Femur (tissue), 1 donor: ENCODE data around the gene HAND1.

Experiments used
- DNase-seq: peaks from one replicate; pipeline ENCODE4 v3.0.0-alpha.2; 2017

Gene HAND1

DNA sequence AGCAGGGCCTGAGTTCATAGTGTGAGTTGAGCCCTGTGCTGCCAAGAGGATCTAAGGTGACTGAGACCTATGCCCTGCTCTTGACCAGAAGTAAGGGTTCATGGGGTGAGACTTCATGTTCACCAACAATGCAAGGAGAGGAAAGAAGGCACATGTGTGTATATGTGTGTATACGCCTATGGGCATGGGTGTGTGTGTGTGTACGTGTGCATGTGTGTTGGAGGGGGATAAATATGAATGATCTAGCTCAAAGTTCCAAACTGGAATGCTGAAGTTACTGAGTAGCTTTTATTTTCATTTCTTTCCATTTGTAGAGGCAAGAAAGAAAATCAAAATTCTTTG is 25.6 kb upstream of the HAND1 start:
- no peak for DNase-seq

DNA sequence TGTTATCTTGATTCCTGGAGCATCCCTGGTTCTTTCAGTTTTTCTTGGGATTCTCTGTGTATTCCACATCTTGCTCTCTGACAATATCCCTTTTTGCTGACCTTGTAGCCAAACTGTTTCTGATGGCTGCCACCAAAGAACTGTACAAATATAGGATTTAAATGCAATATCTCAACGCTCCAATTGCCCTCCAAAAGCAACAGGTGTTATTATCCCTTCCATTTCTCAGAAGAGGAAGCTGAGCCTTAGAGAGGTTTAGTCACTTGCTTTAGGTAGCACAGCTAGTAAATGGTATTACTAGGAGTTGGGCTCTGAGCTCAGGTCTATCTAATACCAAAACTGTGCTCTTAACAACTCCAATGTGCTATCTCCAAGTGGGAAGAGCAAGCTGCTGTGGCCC is 24.2 kb upstream of the HAND1 start:
- DNase-seq: no peak

DNA sequence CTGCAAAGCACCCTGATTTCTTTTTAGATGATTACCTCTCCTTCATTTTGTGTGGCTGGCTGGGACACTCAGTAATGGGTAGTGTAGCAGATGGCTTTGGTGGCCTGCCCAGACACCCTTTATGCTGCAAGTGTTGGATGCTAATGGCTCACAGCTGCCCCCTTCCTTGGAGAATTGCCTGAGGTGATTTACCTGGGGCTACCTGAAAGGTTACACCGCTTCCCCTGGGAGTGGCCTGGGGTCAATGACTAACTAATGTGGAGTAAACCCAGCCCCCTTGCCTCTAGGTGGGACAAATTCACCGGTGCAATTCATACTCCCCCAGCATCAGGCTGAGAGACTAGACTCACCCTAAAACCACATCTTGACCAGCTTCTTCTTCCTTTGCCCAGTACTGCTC is 23.5 kb upstream of the HAND1 start:
- DNase-seq: no peak

DNA sequence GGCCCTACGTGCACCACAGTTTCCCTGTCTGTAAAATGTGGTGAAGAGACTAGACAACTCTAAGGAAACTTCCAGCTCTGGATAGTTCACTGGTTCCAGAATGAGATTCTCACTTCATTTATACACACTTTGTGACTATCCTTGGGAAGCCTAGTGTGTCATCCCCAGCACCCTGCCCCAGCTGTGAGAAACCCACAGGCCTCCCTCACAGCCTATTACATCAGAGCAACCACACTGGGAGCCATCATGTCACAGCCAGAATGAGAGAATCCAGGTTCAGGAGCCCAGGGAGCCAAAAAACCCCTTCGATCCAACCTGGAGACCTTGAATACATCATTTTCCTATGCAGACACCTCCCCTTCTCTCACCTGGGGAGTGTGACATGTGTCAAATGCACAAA is 21.0 kb upstream of the HAND1 start:
- no peak for DNase-seq

DNA sequence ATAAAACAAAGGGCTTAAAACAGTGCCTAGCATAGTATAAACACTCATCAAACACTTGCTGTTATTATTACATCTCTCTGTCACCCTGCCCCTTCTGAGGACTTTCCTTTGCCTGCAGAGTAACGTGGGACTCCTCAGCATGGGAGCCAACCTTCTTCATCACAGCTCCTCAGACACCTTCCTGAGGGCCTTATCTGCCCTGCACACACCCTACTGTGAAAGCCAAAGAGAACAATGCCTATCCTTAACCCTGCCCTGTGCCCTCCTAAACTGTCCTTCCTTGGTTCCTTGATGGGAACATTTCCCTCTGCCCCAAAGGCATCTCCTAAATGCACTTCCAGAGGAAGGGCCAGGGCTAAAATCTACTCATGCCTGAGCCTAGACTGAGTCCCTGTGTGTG is 20.6 kb upstream of the HAND1 start:
- DNase-seq: no peak

DNA sequence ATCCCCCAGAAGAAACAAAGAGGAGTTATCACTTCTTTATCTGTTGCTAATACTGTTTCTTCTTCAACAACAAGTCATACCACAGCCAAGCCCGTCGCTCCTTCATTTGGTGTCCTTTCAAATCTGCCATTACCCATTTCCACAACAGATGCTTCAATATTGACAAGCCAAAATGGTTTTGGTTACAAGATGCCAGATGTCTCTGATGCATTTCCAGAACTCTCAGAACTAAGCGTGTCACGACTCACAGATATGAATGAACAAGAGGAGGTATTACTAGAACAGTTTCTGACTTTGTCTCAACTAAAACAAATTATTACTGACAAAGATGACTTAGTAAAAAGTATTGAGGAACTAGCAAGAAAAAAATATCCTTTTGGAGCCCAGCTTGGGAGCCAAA is 16.0 kb upstream of the HAND1 start:
- no peak for DNase-seq

DNA sequence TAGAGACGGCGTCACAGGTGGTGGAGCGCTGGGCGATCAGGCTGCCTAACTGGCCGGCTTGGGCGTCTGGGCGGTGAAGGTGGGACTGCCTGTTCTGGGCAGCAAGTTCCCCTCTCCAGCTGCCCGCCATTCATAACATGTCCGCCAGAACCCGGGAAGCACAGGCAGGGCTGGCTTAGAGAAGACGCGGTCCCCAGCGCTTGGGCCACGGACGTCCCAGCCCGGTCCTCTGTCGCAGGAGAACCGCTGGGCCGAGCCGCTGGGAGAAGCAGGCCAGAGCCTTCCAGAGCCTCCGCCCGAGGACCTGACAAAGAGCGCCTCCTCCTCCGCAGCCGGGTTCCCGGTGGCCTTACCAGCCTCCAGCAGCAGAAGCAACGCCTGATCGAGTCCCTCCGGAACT is 15.2 kb upstream of the HAND1 start:
- DNase-seq: no peak

DNA sequence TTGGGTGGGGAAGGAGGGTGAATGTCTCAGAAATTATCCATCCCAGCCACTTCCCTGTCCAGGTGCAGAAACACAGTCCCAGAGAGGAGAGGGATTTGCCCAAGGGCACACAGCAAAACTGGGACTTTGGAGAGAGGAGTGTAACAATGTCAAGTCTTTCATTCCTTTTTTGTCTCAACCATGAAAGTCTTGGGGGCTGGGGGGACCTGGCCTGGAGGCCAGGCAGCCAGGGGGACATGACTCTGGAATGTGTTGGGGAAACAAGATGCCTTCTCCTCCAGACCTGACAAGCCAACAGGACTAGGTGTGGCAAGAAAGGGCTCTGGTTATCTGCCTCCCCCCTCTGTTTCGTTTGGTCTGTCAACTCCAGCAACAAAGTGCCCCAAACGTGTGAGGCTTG is 13.9 kb upstream of the HAND1 start:
- no peak for DNase-seq

DNA sequence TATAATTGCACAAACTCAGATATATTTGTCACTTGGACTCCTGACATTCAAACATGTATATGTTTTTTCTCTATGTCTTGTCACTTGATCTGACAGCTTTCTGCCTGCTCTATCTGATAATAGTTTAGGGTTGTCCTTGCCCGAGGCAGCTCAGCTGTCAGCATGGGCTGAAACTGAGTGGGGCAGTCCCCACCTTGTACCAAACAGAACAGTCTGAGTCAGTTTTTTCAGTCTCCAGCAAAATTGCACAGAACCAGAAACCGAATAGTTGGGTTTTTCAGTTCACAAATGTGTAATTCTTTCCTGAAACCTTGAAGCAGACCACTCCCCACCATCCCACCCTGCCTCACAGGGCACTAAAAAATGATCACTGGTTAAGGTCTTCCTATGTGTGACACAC is 9.5 kb upstream of the HAND1 start:
- no peak for DNase-seq

DNA sequence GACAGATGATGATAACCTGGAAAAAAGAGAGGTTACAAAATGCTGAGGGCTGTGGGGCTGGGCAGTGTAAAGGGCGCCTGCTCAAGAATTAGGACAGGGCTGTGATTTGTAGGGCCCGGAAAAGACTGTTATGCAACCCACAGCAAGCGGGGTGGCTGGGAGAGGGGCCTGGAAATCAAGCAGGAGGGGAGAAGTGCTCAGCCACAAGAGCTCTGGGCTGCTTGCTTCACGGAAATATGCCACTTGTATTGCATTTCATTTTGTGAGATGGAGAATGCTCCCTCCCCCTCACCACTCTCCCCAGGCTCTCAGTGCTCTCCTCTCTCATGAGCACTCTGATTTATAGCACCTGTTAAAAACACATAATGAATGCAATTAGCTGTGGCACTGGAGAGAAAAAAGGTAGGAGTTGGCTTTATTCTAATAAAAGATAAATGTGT is 8.4 kb upstream of the HAND1 start:
- no peak for DNase-seq

DNA sequence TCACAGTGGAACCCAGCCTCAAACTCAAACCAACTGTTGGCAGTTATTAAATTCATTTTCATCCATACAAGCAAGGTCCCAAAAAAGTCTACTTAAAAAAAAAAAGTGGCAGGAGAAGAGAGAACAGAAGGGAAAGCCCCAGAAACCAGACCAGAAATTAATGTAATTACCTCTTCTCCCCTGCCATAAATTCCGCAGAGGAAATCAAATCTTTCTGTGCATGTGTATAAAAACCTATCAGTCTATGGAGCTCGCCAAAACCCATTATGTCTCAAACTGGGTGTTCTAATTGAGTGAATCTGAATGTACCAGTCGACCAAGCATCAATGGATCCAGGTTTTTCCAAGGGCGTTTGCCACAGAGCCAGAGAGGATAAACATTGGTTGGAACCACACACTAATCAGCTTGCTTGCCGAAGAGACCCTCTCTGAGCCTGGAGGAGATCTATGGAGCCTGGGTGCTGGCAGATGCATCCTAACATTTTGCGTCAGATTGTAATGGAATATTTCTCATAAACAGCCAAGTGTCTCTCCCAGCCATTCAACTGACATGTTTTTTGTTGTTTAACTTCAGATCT is 7.9 kb upstream of the HAND1 start:
- DNase-seq: no peak

DNA sequence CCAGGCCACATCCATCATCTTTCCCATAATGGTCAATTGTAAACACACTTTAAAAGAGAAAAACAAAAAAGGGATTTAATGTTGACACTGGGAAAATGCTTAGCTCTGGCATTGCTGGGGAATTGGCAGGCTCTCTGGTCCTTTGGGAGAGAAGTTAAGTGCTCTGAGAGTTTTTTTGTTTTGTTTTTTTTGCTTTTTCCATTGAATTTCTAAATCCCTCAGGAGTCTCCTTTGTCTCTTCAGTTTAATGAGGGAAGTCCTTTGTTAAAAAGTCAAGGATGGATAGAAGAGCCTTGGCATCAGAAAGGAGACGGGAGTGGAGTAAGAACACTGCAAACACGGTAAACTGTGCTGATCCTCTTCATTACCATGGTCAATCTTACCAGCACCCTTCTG is 7.1 kb upstream of the HAND1 start:
- DNase-seq: no peak

DNA sequence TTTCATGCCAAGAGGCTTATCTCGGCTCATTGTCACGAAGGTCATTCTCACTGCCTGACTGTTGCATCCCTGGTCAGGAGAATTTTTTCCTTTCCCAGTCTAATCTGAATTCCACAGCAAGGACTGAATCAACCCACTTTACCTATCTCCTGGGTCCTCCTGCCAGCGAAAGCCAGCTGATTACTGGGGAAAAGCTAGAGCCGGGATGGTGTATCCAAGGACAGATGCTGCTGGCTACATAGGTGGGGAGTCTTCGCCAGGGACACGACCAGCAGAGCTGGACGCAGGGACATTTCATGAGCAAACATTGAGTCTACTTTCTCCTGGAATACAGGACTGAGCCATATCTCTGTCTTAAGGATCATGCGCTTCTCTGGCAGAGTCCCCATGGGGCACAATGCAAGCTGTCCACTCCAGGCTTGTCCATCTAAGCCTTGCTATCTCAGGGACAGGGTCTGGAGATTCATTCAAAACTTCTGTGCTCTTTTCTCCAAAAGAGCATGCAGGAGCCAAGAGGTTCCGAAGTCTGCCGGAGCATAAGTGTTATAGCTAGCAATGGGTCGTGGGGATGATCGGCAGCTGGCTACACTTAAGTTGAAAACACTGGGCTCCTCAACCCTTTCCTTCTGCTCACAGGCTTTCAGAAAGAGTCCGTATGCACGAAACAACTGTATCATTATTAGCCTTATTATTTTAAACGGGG is 6.5 kb upstream of the HAND1 start:
- no peak for DNase-seq

DNA sequence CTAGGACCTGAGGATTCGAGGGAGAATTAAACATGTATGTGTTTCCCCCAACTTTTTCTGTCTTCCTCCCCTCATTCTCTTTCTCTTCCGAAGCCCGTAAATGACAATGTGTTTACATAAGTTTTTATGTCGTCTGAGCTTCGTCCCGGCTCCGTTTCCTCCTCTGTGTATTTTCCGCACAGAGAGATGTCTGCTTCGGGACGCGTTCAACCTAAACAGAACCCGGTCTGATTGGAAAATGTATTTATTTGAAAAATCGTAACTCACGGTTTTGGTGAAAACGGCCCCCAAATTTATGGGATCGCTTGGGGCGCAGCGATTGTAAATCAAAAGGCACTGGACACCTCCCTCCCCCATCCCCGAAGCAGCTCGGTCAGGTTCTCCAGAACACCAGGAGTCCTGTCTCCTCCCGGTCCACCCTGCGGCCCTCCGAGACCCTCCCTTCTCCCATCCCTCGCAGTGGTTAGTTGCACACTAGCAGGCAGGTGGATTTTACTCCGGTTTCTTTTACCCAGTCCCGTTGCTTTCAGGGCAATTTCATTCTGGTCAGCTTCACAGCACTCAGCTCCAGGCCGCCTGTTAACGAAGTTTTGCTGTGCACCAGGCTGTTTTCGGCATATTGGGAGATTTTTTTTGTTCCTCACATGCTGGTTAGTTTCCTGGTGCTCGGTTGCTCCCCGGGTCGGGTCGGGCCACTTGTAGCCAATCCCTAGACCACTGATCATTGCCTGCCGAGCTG is 5.8 kb upstream of the HAND1 start:
- no peak for DNase-seq

DNA sequence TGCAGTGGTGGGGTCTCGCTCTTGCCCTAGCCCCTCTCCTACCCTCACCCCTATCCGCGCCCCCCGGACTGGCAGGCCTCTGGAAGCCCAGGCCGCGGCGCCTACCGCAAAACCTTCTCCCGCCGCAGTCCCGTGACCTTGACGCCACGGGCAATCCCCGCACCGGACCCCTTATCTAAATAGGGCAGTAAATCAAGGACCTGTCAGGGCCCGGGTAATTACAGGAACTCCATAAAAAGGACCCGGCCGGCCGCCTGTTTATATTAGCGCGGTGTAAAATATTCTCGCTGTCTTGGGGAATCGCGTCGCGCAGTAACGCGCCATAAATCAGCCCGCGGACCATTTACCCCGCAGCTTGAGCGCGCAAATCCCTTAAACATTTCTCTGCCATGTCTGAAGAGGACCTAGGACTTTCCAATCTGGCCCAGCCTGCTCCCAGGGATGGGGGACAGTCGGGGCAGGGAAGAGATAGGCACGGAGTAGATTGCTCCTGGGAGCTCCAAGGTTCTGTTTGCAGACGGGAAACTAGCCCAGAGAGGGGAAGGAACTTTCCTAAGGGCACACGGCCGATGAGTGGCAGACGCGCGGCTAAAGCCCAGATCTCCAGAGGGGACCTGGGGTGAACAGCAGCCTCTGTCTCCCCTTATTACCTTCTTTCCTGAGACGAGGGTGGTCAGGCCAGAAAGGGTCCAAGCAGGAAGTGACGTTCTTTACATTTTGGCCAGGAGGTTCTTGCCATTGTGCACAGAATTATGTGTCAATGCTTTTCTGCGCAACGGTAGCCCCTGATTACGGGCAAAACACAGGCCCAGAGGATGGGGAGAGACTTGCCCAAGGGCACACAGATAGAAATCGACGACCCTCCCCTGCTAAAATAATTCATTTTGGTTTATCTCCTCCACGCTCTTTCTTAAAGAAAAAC is 4.8 kb upstream of the HAND1 start:
- DNase-seq: no peak

DNA sequence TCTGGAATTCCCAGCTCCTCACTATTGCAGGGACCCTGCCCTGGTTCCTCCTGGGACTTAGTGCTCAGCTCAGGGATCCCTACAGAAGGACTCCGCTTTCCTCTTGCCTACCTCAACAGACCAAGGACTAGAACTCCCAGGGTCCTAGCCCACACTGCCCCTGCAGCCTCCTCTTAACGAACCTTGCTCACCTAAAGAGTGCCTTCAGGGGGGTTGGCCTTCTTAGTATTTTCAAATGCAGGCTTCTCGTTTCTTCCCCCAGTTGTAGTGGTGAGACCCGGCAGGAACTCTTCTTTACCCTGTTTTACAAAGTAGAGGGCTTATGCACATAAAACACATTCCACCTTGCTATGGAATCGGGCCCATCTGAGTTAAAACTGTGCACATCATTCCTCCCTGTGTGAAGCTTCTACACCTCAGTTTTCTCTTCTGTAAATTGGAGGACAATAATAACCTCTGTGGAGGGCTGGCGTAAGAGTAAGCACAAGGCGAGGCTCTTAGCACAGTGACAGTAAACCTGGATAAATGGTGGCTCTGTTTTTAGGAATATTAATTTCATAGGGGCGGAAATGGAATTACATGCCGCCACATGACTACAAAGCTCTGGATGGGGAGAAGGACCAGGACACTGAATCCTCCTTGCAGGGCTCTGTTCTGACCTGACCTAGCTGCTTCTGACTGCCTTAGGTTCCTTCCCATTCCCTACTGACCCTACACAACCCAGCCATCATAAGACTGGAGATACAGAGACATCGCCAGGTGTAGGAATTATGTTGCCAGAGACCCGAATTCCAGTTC is 3.8 kb upstream of the HAND1 start:
- no peak for DNase-seq

DNA sequence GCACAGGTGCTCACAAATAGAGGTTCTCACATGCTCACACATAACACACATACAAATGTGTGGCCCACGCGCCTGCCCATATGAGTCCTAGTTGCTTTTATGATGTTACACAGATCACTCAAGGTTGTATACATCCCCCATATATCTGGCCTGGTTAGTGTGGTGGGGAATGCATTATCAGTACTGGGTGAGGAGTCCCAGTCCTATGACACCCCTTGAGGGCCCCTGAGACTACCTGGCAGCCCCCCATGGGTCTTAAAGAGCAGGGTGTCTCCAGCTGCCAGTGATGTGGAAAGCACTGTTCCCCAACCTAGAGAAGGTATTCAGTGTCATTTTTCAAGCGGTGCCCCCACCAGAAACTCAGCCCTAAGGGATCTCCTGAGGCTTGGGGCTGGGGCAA is 2.8 kb upstream of the HAND1 start:
- DNase-seq: no peak

DNA sequence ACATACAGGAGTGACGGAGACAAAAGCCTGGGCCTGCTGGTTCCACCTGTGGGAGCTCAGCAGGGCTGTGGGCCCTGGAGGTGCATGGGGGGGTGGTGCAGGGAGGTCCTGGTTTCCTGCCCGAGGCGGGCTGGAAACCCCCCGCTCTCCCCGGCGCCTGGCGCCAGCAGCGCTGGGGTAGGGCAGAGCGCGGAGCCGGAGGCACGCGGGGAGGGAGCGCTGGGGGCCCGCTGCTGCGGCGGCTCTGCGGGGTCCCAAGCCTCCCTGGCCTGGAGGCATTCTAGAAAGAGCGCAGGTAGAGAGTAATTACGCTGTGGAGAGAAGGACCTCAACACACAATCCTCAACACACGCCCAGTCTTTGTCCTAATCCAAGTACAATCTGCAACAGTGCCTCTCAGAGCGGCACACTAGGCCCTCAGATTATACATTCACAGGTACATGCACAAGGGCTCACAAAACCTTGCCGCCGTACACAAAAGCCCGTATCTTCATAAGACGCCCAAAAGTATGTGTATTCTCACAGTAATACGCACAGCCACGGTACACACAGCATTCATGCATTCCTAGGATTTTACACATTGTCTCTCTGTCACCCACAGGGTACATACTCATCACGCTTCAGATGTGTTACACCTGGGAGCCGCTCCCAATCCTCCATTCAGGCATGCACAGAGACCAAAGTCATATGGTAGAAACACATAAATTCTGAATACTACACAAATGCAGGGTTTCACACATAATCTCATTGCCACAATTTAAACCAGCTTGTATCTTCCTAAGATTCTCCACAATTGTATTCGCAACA is 2.1 kb upstream of the HAND1 start:
- no peak for DNase-seq

DNA sequence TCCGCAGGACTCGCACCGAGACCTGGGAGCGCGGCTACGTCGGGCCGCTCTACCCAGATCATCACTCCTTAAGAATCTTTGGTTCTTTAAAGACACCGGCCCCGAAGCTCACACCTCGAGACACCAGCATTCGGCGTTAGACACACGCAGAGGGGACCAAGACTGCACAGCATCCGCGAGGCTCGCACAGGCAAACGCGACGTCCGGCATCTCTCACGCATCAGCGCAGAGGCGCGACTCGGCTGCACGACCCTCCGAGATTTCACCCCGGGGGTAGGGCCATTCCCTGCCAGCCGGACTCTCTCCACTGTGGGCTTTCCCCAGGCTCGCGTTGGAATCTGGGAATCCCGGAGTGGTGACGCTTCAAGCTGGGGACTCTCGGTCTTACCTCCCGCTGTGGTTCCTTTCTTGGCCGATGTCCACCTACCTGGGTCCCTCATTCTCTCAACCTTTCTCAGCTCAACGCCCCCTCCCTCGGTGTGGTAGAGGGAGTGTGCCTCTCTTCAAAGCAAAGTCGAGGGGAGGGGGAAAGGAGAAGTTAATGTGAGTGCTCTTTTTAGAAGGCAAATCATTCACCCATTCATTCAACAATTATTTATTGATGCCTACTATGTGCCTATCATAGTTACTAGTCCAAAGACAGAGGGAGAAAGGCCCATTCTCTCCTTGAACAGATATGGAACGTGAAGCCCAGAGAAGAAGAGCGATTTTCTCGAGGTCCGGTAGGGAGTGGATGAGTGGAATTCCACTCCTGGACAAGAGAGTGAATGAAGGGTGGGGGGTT is 1.3 kb upstream of the HAND1 start:
- DNase-seq: no peak

DNA sequence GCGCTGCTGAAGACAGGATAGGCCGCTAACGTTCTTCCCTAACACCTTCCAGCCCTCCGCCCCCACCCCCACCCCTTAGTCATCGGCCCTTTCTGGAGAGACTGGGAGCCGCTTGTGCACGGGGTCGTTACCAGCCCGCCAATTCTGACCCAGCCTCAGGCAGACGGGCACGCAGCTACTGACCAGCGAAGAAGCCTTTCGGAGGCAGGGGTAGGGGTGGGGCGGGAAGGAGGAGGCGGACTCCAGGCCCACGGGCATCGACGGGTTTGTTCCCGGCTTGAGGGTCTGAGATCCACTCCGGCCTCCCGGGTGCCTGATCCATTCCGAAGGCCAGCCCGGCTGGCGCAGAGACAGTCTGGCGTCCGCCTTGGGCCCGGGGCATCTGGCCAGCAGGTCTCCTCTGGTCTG is 729 bp upstream of the HAND1 start:
- DNase-seq: no peak
